ENCODE measurements around the gene MYO16.
"Not testable (repeated sequence)": the region's sequence is repeated elsewhere in the genome, so short reads cannot be mapped to it uniquely, and the experiment has no call there.

The MYO16 gene

DNA sequence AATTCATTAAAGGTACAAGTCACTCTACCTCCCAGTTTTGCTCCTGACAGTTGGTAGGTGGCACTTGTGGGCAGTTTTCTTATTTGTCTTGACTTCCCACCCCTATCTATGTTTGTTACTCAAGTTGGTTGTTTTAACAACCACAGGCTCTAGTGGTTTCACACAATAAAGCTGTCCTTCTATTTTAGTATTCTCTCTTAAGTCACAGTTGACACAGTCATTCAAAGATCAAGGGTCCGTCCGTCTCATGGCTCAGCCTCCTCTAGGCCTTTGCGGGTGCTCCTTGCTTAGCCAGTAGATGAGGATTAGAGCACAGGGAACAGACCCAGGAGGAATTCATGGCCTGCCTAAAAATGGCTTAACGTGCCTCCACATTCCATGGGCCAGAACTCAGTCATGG, 583.2 kb downstream of the MYO16 start:
- DNase-seq, result no peak

DNA sequence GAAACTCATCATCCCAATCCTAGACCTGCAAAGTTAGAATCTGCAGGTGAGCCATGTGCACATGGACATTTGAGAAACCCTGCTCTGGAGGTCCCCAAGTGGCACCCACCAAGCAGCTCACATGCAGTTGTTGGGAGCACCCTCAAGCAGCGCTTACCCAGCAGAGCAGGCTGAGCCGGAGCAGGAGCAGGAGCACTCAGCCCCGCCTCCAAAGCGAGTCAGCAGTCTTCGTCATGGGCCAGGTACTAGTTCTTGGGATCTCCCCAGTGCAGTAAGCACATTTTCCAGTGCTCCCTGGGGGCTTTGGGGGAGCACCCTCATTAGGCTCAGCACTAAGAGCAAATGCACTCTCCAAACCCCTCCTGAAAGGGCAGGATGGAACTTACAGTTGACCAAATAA, 584.3 kb downstream of the MYO16 start:
- no peak for DNase-seq

DNA sequence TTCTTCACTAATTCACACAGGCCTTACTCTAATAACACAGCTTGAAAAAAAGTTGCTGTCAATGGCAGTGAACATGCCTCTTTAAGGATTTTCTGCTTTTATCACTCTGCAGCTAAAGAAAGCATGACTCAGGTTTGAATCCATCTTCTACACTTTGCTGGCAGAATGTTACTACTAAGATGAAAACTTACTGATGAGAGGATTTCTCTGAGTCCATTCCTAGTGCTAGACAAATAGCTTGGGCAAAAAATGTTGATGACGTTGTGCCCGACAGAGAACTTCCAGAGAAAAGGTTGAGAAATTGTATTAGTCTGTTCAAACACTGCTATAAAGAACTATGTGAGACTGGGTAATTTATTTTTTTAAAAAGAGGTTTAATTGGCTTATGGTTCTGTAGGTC, 585.0 kb downstream of the MYO16 start:
- no peak for DNase-seq

DNA sequence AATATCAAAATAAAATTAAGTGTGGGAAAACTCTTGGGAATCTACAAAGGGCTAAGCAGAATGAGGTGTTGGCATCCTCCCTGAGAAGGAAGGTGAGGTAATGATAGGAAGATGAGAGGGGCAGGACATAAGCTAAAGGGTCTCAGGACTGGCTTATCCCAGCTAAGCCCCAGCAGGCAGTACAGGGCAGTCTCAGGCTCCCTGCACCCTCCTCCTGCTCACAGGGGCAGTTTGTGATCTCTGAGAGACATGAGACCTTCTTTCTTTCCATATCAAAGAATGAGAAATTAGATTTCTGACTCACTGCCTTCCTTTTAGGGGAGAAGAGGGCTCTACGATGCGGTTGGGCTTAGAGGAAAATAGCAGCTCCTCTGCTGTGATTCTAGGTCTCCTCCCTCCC, 586.0 kb downstream of the MYO16 start:
- DNase-seq, result no peak

DNA sequence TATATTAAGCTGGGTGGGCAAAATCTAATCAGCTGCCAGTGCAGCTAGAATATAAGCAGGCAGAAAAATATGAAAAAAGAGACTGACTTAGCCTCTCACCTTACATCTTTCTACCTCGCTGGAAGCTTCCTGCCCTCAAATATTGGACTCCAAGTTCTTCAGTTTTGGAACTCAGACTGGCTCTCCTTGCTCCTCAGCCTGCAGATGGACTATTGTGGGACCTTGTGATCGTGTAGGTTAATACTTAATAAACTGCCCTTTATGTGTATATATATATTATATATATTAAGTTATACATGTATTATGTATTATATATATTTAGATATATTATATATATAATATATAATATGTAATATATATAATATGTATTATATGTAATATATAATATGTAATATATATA, 588.1 kb downstream of the MYO16 start:
- DNase-seq, result not testable (repeated sequence)

DNA sequence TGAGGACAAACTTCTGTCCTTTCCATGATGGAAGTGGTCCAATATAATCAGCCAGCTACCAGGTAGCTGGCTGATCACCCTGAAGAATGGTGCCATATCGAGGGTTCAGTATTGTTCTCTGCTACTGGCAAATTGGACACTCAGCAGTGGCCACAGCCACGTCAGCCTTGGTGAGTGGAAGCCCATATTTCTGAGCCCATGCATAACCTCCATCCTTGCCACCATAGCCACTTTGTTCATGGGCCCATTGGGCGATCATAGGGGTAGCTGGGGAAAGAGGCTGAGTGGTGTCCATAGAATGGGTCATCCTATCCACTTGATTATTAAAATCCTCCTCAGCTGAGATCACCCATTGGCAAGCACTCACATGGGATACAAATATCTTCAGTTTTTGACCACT, 591.2 kb downstream of the MYO16 start:
- no peak for DNase-seq

DNA sequence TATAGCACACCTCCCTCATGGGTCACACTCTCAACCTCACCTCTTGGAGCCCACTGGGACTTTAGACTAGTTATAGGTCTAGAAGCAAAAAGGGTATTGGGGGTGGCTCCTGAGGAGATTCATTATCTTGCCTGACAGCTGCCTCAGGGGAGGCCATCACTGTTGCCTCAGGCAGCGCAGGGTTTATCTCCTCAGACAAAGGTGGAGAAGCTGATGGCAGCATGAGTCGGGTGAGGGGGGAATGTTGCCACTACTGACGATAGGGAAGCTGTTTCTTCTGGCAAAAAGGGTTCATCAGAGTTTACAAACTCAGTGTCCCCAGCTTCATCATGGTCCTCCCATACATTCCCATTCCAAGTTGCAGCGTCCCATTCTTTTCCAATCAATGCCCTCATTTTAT, 594.6 kb downstream of the MYO16 start:
- DNase-seq, result no peak

DNA sequence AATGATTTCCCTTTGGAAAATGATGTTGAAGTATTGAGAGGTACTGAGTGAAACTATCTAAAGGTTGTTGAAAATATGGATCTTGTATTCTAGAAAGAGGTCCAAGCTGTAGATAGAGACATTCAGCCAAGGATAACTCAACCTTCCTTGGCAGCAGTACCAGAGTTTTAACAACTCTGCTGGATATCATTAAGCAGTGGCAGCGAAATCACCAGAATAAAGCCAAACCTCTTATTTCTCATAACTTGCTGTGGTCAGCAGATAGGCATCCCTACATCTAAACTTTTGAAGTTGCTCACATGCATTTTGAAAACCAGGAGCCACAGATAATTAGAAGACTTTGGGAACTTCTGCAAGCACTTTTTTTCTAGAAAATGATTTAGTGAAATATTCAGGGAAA, 597.2 kb downstream of the MYO16 start:
- no peak for DNase-seq

DNA sequence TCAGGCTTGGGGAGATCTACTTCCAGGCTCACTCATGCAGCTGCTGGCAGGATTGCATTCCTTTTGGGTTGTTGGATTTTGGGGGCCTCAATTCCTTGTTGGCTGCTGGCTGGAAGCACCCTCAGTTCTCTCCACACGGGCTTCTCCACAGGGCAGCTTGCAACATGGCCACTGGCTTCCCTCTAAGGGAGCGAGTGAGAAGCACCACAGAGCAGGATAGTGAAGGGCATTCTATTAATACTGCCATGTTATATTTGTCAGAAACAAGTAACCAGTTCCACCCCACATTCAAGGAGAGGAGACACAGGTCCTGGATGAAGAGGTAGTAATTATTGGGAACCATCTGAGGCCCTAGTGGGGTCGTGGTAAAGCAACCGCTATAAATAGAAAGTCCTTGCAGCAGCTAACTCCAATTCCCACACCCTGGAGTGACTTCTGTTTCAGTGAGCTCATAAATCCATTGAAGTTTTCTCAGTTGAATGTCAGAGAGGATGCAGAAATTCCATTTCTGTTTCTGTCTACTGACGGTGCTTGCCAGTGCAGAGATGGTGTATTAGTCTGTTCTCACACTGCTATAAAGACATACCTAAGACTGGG, 598.0 kb downstream of the MYO16 start:
- DNase-seq, result no peak

DNA sequence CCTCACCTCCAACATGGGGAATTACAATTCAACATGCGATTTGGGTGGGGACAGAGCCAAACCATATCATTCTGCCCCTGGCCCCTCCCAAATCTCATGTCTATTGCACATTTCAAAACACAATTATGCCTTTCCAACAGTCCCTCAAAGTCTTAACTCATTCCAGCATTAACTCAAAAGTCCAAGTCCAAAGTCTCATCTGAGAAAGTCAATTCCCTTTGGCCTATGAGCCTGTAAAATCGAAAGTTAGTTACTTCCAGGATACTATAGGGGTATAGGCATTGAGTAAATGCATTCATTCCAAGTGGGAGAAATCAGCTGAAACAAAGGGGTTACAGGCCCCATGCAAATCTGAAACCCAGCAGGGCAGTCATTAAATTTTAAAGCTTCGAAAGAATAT, 598.8 kb downstream of the MYO16 start:
- no peak for DNase-seq

DNA sequence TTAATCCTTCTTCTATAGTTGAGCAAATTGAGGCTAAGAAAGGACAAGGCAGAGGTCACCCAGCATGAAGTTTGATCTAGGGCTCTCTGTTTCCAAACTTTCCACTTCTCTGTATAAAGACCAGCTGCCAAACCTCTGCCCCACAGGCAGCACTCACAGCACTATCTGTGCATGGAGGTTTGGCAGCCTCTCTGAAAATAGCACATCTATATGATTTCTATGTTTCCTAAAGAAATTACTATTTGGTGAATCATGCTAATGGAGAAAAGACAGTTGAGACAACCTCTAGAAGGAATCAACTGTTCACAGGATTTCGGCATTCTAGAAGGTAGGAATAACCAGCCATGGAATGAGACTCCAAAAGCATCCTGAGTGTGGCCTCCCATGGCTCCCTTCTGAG, 602.5 kb downstream of the MYO16 start:
- no peak for DNase-seq

DNA sequence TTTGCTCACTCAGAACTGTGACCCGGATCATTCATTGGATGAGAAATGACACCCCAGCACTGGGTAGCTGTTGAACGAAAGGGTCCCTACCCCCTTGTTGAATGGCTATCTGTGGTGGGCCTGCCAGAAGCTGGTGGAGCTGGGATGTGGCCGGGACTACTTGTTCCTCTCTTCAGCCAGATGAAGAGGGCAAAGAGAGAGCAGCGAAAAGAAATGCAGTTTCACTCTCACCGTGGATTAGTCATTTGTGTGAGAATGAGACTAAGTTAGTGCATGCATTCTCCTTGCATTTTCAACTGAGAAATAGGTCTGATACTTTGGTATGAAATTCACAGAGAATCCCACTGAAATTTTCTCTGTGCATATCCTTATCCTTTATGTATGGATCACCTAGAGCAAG, 603.9 kb downstream of the MYO16 start:
- no peak for DNase-seq

DNA sequence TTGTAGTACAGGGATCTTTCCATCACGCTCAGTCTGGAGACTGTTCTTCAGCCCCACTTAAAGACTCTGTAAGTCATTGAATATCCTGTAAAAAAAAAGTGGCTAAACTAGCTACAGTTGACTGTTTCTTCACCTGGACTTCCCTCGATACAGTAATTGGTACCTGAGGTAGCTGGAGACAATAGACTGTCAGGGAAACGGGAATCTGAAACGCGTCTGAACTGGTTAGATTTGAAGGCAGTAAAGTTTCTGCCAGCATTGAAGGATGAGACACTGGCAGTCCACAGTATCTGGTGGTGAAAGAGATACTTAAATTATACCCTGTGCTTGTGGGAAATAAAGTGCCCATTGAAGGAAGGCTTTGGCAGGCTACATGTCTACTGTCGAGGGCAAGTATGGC, 606.5 kb downstream of the MYO16 start:
- DNase-seq, result no peak

DNA sequence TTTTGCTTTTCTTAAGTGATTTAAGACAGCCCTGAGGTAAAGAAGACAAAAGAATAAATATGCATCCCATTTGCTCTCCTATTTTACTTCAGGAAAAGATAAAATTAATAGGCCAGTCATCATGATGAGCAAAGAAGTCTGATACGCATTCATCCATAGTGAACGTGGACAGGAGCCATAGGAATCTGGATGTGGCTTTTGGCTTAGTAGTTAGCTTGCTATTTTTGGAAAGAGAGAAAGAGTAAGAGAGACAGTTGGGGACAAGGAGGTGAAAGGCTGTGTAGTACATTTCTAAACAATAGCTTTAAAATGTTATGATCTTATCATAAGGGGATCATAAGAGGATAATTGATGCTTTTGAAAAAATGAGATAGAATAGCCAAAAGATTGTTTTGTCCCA, 611.7 kb downstream of the MYO16 start:
- DNase-seq, result no peak

DNA sequence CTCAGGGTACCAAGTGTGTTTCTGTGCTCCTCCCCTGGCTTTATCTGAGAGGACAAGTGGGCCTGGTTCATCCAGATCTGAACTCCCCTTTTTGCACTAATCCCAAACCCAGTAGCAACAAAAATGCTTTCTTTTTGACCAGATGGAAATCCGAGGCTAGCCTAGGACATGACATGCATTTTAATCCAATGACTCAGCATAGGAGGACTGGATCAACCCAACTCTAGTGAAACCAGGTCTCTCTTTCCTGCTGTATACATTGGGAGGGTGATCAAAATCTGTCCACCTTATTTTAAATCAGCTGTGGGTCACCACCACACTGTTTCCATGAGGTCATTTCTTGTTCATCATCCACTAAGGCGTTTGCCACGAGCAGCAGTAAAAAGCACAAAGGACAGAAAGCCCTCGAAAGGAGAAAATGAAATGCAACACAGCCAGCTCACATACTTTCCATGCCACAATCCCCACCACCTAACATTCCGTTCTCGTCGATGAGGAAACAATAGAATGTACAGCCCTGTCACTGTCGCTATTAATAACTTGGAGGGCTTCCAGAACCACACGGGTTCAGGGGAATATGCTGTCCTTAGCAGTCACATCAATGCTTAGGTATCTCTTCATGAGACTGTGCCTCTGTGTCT, 614.0 kb downstream of the MYO16 start:
- no peak for DNase-seq

DNA sequence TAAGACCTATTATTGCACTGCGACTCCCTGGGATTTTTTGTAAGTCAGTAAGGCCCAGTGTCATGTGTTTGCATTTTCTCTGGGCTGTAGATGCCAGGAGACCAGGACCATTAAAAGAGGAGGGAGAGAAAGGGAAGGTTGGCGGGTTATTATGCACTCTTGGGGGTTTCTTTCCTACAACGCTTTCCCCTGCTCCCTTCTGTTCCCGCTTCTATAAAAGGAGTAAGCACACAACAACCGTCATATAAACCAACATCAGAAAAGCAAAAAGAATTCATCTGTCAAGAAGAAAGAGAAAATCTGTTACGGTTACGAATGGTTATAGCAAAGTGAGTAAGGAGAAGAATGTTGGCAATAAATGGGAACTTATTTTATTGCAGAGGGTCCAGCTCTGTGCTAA, 615.2 kb downstream of the MYO16 start:
- no peak for DNase-seq

DNA sequence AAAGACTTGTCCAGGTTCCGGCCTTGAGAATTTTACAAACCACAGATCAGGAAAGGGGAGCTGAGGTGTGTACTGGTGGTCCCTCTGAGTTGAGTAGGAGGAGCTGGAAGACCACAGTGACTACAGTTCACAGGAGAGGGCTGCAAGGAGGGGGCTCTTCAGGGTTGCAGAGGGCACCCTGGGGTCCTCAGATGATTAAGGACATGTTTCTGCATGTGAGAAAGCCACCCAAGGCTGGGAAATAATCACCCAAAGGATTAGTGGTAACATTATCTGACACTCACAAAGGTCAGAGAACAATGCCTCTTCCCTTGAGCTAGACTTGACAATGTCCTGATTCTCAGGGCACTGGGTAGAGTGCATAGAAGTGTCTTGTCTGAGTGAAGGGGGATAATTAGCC, 616.6 kb downstream of the MYO16 start:
- no peak for DNase-seq

DNA sequence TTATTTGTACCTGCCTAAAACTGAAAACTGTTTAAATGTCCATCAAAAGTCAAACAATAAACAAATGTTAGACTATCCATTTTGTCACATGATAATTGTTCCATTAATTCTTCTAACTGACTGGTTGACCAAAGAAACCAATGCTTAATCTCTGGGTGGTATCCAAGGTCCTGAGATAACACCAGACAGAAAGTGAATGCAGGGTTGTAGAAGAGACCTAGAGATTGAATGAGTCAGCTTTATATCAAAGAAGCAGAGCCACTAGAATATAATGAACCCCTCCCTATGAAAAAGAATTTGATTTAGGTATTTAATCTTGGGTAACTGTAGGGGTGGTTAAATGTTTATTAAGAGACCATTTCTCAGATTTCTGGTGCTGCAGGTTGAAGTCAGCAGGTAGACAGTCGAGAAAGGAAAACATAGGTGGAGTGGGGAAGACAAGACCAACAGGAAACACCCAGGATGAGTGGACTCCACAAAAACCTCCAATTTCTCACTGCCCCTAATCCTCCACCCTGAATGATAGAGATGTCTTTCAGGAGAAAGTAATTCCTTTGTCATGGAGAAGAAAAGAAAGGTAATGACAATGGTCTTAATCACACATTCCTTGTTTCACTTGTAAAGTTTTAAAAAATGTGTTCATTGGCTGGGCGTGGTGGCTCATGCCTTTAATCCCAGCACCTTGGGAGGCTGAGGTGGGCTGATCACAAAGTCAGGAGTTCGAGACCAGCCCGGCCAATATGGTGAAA, 620.5 kb downstream of the MYO16 start:
- no peak for DNase-seq

DNA sequence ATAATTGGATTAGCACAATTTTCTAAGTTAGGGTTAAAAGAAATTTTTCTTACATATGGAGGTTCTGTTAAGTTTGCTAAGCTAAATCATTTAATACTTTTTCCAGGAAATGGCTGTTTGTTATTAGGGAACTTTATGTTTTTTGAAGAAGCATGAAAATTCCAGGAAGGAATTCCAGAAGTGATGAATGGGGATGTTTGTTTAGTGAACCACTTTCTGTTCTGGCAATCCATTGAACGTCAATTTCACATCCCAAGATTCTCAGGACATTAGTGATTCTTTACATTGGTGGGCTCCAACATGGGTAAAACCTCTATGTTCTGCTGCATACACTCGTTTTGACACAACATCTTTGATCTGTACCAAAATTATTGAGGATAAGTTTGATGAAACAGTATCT, 622.5 kb downstream of the MYO16 start:
- no peak for DNase-seq

DNA sequence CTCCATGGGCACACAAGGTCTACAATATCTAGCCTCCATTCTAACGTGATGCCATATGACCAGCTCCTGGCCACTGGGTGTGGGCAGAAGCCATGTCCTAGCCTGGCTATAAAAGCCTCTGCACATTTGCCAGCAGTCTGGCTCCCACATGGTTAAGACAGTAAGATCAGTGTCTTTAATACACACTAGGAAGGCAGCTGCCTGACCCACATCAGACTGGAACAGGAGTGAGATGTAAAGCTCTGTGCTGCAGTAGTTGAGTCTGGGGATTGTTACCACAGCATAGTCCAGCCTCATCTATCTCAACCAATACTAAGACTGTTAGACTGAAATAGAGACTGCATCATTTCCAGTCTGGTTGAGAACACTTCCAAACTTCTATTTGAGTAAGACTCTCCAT, 623.9 kb downstream of the MYO16 start:
- DNase-seq, result no peak

DNA sequence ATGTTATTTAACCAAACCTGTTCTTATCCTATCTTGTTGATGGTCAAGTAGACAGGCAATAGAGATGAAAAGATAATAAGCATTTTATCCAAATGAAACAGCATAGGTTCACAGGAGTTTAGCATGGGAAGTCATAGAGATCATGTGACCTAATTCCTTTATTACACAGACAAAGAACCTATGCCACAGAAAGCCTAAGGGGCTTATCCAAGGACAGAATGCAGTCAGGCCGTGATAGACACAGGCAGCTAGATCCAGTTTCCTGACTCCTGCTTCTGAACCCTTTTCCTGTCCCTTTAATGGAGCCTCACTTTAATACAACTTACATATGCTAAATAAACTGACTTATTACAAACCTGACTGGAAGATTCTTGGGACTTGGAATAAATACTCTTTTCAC, 624.9 kb downstream of the MYO16 start:
- no peak for DNase-seq

DNA sequence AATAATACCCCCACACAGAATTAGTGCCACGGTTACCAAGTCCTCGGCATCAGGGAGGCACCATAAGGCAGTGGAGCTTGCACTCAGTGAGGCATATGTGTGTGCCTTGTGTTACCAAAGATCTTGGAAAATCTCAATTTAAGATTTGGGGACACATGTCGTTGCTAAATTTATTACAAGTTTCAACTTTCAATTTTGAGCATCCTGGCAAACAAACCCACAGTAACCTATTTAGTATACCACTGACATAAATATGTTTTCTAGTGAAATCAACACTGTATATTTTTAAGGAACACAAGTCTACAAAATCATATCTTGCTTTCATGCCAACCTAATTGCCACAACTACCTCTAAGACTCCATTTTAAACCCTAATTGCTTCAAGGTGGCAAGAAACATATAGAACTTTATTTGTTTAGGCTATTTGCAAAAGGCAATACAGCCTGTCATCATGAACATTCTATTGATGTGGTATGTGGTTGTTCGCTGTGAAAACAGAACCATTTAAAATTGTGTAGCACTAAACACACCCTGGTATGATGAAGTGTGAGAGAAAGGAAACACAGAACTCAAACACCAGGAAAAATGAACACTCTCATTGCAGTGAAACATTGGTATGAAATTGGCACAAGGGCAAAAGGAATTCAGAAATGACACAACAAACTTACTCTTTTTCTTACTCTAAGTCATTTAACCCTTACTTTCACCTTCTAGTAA, 625.9 kb downstream of the MYO16 start:
- DNase-seq, result no peak

DNA sequence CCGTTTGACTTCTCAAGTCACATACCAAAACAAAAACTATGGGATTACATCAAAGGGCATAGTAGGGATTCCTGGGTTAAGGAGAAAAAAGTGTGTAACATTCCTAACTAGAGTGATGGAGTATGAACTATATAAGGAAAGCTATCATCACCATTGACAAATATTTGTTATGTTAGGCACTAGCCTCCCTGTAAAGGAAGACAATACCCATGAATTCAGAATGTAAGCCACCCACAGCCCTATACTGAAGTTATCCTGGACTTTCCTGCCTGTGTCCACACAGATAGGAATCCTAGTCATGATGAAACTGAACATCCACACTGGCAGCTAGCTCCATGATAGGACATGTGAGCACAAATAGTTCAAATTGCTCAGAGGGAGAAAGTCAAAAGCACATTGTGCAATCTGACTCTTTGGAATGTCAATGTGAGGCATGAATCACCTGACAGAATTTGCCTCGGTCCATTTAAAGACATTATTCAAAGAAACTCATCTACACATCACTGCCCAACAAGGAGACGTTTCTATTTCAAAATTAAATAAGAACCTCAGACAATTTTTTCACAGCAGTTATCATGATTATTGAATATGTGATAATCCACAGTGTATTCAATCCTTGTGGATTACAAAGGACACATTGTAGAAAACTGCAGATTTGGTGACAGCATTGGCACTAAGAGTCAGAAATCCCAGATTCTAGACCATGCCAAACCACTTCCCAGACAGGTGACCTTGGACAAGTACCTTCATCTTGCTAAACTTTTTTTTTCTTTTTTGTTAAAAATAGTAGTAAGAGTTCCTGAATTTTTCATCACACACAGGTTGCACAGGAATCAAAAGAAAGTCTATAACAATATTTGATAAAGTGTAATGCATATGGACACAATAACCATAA, 627.7 kb downstream of the MYO16 start:
- DNase-seq, result no peak

All from GF-D8 (cell line).